ENCODE data around the gene ANGPTL8. TPM values are rescaled to one million over a fixed set of nuclear protein-coding genes. Genes with fewer than 3 reads are reported as not detected.

ANGPTL8 gene
- total RNA-seq, 4 donors from 2014 or later: 2.0 TPM; not detected in 3

DNA sequence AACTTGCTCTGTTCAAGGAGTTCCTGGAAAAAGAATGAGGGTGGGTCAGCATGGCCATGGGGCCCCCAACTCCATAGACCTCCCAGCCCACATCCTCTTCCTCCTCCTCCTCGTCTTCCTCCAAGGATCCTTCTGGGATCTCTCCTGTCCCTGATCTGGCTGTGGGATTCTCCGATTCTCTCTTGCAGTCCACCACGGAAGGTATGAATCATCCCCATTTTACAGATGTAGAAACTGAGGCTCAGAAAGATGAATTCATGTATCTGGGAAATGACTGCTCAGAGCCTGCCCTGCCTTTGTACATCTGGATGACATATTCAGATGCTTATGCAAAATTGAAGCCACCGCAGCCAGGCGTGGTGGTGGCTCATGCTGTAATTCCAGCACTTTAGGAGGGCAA is 39.9 kb upstream of the ANGPTL8 start:
- no peaks in the 10 kb centered on the region for H3K9me3 ChIP-seq
- ATAC-seq: no peak
- H3K36me3 ChIP-seq: peaks cover 0 to 37% of the 10 kb centered on the region in 2 donors
- H3K4me1 ChIP-seq: peaks cover 8 to 75% (median 34%) of the 10 kb centered on the region in 3 donors
- WGBS, 2 donors (ENCODE audit: low coverage in 1 of 2): 80 to 94% methylated on average over 2 to 3 of the region's 5 CpGs
- no peak overlapping the region for H3K4me3 ChIP-seq
- H3K27ac ChIP-seq: peak overlapping the region; percentile 3 to 99 (median 96)
- TF ChIP-seq POLR2AphosphoS5 (IDR thresholded peaks at IDR 0.05): no peak
- TF ChIP-seq, protein P1, sequence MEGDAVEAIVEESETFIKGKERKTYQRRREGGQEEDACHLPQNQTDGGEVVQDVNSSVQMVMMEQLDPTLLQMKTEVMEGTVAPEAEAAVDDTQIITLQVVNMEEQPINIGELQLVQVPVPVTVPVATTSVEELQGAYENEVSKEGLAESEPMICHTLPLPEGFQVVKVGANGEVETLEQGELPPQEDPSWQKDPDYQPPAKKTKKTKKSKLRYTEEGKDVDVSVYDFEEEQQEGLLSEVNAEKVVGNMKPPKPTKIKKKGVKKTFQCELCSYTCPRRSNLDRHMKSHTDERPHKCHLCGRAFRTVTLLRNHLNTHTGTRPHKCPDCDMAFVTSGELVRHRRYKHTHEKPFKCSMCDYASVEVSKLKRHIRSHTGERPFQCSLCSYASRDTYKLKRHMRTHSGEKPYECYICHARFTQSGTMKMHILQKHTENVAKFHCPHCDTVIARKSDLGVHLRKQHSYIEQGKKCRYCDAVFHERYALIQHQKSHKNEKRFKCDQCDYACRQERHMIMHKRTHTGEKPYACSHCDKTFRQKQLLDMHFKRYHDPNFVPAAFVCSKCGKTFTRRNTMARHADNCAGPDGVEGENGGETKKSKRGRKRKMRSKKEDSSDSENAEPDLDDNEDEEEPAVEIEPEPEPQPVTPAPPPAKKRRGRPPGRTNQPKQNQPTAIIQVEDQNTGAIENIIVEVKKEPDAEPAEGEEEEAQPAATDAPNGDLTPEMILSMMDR (IDR thresholded peaks at IDR 0.05): no peak
- no peak for TF ChIP-seq EP300 (IDR thresholded peaks at IDR 0.05)
- TF ChIP-seq POLR2A (IDR thresholded peaks at IDR 0.05): no peak
- H3K27me3 ChIP-seq: no peaks in the 10 kb centered on the region

DNA sequence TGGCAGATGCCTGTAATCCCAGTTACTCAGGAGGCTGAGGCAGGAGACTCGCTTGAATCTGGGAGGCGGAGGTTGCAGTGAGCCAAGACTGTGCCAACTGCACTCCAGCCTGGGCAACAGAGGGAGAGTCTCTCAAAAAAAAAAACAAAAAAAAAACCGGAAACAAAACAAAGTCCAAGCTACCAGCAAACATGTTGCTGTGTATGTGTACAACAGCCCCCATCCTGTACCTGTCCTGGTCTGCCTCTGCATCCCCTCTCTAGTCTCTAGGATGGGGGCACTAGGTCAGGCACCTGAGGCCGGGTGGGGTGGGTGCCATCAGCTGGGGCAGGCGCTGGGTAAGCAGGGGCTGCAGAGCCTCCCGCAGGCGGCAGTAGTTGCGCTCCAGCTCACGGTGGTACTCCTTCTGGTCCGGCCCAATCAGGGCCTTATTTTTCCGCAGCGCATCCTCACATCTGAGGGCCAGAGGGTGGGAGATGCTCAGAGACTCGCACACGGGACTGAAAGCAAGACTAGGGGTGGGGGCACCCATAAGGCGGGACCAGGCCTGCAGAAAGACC is 39.3 kb upstream of the ANGPTL8 start:
- no peak for ATAC-seq

DNA sequence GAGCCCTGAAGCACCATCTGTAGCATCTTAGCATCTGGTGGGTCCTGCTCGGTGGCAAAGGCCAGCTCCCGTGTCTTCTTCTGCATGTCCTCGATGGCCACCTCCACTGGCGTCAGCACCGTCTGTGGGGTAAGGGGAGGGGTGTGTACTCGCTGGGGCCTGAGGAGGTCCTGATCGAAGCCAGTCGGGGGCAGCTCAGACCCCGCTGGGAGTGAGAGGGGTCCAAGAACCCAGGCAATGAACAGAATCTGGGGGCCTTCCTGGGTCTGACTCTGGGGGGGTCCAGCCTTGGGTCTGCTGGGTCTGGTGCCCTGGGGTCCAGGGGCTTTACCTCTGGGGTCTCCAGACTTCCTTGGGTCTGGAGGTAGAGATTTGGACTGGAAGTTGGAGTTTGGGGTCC is 38.5 kb upstream of the ANGPTL8 start:
- Histone ChIP-seq H3K4me1 (peaks cover 8 to 73% (median 36%) of the 10 kb centered on the region in 3 donors), H3K27me3 (no peaks in the 10 kb centered on the region), H3K27ac (peak overlapping the region in 3 of 4 donors; percentile 95 to 99 (median 96)), H3K4me3 (no peak overlapping the region), H3K9me3 (no peaks in the 10 kb centered on the region), H3K36me3 (peaks cover 0 to 29% of the 10 kb centered on the region in 2 donors)
- TF ChIP-seq EP300 (IDR thresholded peaks at IDR 0.05) (no peak), POLR2AphosphoS5 (IDR thresholded peaks at IDR 0.05) (no peak), POLR2A (IDR thresholded peaks at IDR 0.05) (no peak)
- TF ChIP-seq, protein P1 (IDR thresholded peaks at IDR 0.05): no peak
- no peak for ATAC-seq
- no CpG with 5 or more reads among the region's 9 CpGs for WGBS, 2 donors (ENCODE audit: low coverage in 1 of 2)

More for the DNA sequence above, 39.3 kb upstream of the ANGPTL8 start:
- H3K4me1 ChIP-seq: peaks cover 8 to 75% (median 39%) of the 10 kb centered on the region in 3 donors
- TF ChIP-seq EP300 (IDR thresholded peaks at IDR 0.05) (no peak), POLR2A (IDR thresholded peaks at IDR 0.05) (no peak), POLR2AphosphoS5 (IDR thresholded peaks at IDR 0.05) (no peak)
- TF ChIP-seq, protein P1 (IDR thresholded peaks at IDR 0.05): no peak
- peak overlapping the region in 3 of 4 donors; percentile 95 to 99 (median 96) for H3K27ac ChIP-seq
- H3K9me3 ChIP-seq: no peaks in the 10 kb centered on the region
- 50 to 80% methylated on average over 2 to 3 of the region's 15 CpGs for WGBS, 2 donors (ENCODE audit: low coverage in 1 of 2)
- peaks cover 0 to 34% of the 10 kb centered on the region in 2 donors for H3K36me3 ChIP-seq
- no peaks in the 10 kb centered on the region for H3K27me3 ChIP-seq
- H3K4me3 ChIP-seq: no peak overlapping the region

DNA sequence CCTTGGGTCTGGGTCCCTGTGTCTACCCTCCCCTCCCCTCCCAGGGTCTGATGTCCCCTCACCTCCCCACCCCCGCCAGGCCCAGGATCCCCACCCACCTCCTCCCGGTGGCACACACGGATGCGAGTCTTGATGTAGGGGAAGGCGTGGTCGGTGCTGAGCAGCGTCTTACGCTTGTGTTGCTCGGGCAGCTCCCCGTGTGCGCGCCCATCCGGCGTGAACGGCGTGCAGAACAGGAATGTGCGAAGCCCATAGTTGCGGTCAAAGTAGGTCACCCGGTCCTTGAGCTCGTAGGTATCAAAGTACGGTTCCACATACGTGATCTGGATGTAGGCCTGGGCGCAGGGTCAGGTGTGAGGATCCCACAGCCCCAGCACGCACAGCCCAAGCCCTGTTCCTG is 37.6 kb upstream of the ANGPTL8 start:
- H3K9me3 ChIP-seq: no peaks in the 10 kb centered on the region
- no peaks in the 10 kb centered on the region for H3K27me3 ChIP-seq
- H3K27ac ChIP-seq: peak overlapping the region in 3 of 4 donors; percentile 95 to 99 (median 96)
- H3K36me3 ChIP-seq: peaks cover 0 to 31% of the 10 kb centered on the region in 2 donors
- TF ChIP-seq POLR2A (IDR thresholded peaks at IDR 0.05) (no peak), EP300 (IDR thresholded peaks at IDR 0.05) (no peak), POLR2AphosphoS5 (IDR thresholded peaks at IDR 0.05) (no peak)
- TF ChIP-seq, protein P1 (IDR thresholded peaks at IDR 0.05): no peak
- H3K4me3 ChIP-seq: no peak overlapping the region
- H3K4me1 ChIP-seq: peaks cover 8 to 66% (median 36%) of the 10 kb centered on the region in 3 donors
- WGBS, 2 donors (ENCODE audit: low coverage in 1 of 2): no CpG with 5 or more reads among the region's 24 CpGs
- no peak for ATAC-seq

Measured in gastroesophageal sphincter (tissue), 4 donors.